HCT116 (cell line): Measurements from ENCODE around the gene ACAP3. TPM values are rescaled to one million over a fixed set of nuclear protein-coding genes. Genes with fewer than 3 reads are reported as not detected.

ENCODE experiments used
- ATAC-seq: fragments of 200-7000 bp; cut with Tn5 transposase; 2 replicates; pipeline ENCODE4 v1.9.1; 2020; ENCODE audit warnings: mild to moderate bottlenecking, moderate library complexity
- BruUV-seq: library from RNA; stranded (reverse); fragments of 400-500 nt; replicated peaks from 2 replicates; lab custom pipeline; 2021; lab: Mats Ljungman, UMichigan
- CTCF ChIA-PET: fragments of 300-600 bp; sonication (Branson Sonifier 250); formaldehyde crosslinking; loops from one replicate; lab custom pipeline; 2021; ENCODE audit warnings: antibody characterized with exemption; lab: Charles Lee
- POLR2A ChIA-PET: fragments of 300-600, 350-600 bp; sonication (Branson Sonifier 250); formaldehyde crosslinking; loops from one replicate; lab custom pipeline; 2021; ENCODE audit warnings: antibody characterized with exemption; lab: Charles Lee
- RAD21 ChIA-PET, 2 experiments: fragments of 300-600 bp; sonication (Branson Sonifier 250); formaldehyde crosslinking; loops; one replicate each; lab custom pipeline; 2023; ENCODE audit warnings: low total read pairs in 2 of 2; ENCODE audit not compliant: uncharacterized antibody in 2 of 2, unreplicated experiment in 2 of 2, low non-redundant PET in 1 of 2; lab: Charles Lee
- DNase-seq: peaks from one replicate; pipeline ENCODE4 v3.0.0-alpha.2; 2010; ENCODE audit warnings: low read depth, low spot score
- H2AFZ ChIP-seq: fragments of 200-600 bp; shearing (Covaris generic), sonication (generic); 2 replicates; pipeline ENCODE4 v1.6.1; 2017; ENCODE audit warnings: low read depth, mixed run types, mixed read lengths, antibody characterized with exemption, low read length; ENCODE audit not compliant: poor library complexity, severe bottlenecking
- H3K27ac ChIP-seq: 2 replicates; pipeline ENCODE4 v1.5.1; 2012; ENCODE audit warnings: low read depth, low read length
- H3K27me3 ChIP-seq: fragments of 200-600 bp; sonication (generic); 2 replicates; pipeline ENCODE4 v1.6.1; 2016; ENCODE audit warnings: mixed run types, low read length, mixed read lengths; ENCODE audit not compliant: insufficient read depth
- H3K36me3 ChIP-seq, 2 experiments: fragments of 200-500 bp in 1 of 2; fragments of 200-600 bp in 1 of 2; sonication (Bioruptor generic) in 1 of 2; sonication (generic) in 1 of 2; 2 replicates each; pipeline versions ENCODE4 v1.5.1 to v1.6.1; 2014 to 2016; ENCODE audit warnings: low read length in 2 of 2, inconsistent platforms in 1 of 2, mixed read lengths in 1 of 2, mixed run types in 1 of 2; ENCODE audit not compliant: insufficient read depth in 2 of 2, control insufficient read depth in 1 of 2
- H3K4me1 ChIP-seq, 2 experiments: fragments of 200-600 bp in 1 of 2; sonication (generic) in 1 of 2; 2 replicates each; pipeline versions ENCODE4 v1.5.1 to v1.6.1; 2012 to 2017; ENCODE audit warnings: low read length in 2 of 2, inconsistent platforms in 1 of 2, mild to moderate bottlenecking in 1 of 2, mixed read lengths in 1 of 2, mixed run types in 1 of 2, moderate library complexity in 1 of 2; ENCODE audit not compliant: insufficient read depth in 2 of 2, control insufficient read depth in 1 of 2
- H3K4me2 ChIP-seq: fragments of 200-600 bp; sonication (generic); 2 replicates; pipeline ENCODE4 v1.6.1; 2017; ENCODE audit warnings: mixed run types, low read length, mixed read lengths
- H3K4me3 ChIP-seq, 2 experiments: fragments of 200-600 bp in 1 of 2; sonication (generic) in 1 of 2; replicated peaks in 1 of 2; 2 replicates each; pipeline ENCODE4 v1.5.1; 2011 to 2016; ENCODE audit warnings: low read length in 2 of 2, control low read depth in 1 of 2, low read depth in 1 of 2, mild to moderate bottlenecking in 1 of 2, mixed read lengths in 1 of 2, mixed run types in 1 of 2
- H3K79me2 ChIP-seq: fragments of 200-600 bp; sonication (generic); 2 replicates; pipeline ENCODE4 v1.6.1; 2017; ENCODE audit warnings: mild to moderate bottlenecking, mixed run types, low read length, moderate library complexity, mixed read lengths; ENCODE audit not compliant: insufficient read depth
- H3K9ac ChIP-seq: fragments of 200-600 bp; sonication (generic); 2 replicates; pipeline ENCODE4 v1.6.1; 2016; ENCODE audit warnings: low read length, mixed read lengths
- H3K9me2 ChIP-seq: fragments of 200-600 bp; sonication (generic), shearing (Covaris generic); 2 replicates; pipeline ENCODE4 v1.6.1; 2017; ENCODE audit warnings: mixed run types, mild to moderate bottlenecking, moderate library complexity; ENCODE audit not compliant: insufficient read depth
- H3K9me3 ChIP-seq, 2 experiments: fragments of 200-500 bp in 1 of 2; fragments of 200-600 bp in 1 of 2; sonication (Bioruptor generic) in 1 of 2; sonication (generic) in 1 of 2; 2 replicates each; pipeline ENCODE4 v1.6.1; 2014 to 2017; ENCODE audit warnings: low read length in 2 of 2, mixed read lengths in 2 of 2, inconsistent platforms in 1 of 2, low read depth in 1 of 2, mild to moderate bottlenecking in 1 of 2, mixed run types in 1 of 2, moderate library complexity in 1 of 2; ENCODE audit not compliant: control insufficient read depth in 1 of 2, insufficient read depth in 1 of 2
- H4K20me1 ChIP-seq: fragments of 200-600 bp; sonication (generic), shearing (Covaris generic); 2 replicates; pipeline ENCODE4 v1.6.1; 2017; ENCODE audit warnings: mixed run types, mild to moderate bottlenecking, moderate library complexity; ENCODE audit not compliant: insufficient read depth
- CBX3 ChIP-seq: IDR thresholded peaks from 2 replicates; pipeline ENCODE4 v1.6.1; 2012; ENCODE audit warnings: low read depth
- FOSL1 ChIP-seq: IDR thresholded peaks from 2 replicates; pipeline ENCODE4 v1.6.1; 2012; ENCODE audit warnings: low read depth
- JUND ChIP-seq: IDR thresholded peaks from 2 replicates; pipeline ENCODE4 v1.6.1; 2012
- POLR2A ChIP-seq: IDR thresholded peaks from 2 replicates; pipeline ENCODE4 v1.7.0; 2011; ENCODE audit warnings: borderline replicate concordance; ENCODE audit not compliant: insufficient read depth, insufficient read length; ENCODE audit errors: extremely low read depth
- POLR2AphosphoS5 ChIP-seq: IDR thresholded peaks from 2 replicates; pipeline ENCODE4 v1.6.1; 2011; ENCODE audit warnings: mild to moderate bottlenecking, low read depth, low read length, moderate library complexity
- RAD21 ChIP-seq: IDR thresholded peaks from 2 replicates; pipeline ENCODE4 v1.6.1; 2012; ENCODE audit warnings: low read depth, mild to moderate bottlenecking
- SP1 ChIP-seq: IDR thresholded peaks from 2 replicates; pipeline ENCODE4 v1.6.1; 2012; ENCODE audit warnings: low read depth
- SRF ChIP-seq: IDR thresholded peaks from 2 replicates; pipeline ENCODE4 v1.6.1; 2012; ENCODE audit warnings: low read depth
- YY1 ChIP-seq: IDR thresholded peaks from 2 replicates; pipeline ENCODE4 v1.6.1; 2011; ENCODE audit warnings: low read length, low read depth, moderate library complexity, mild to moderate bottlenecking; ENCODE audit not compliant: insufficient replicate concordance; ENCODE audit errors: extremely low read depth
- ZFX ChIP-seq: fragments of 450-650 bp; IDR thresholded peaks from 2 replicates; pipeline ENCODE4 v1.6.1; 2017
- ZNF274 ChIP-seq: fragments of 200-500 bp; sonication (Bioruptor generic); IDR thresholded peaks from 2 replicates; pipeline ENCODE4 v1.6.1; 2014; ENCODE audit warnings: mild to moderate bottlenecking, low read depth, low read length, inconsistent platforms
- intact Hi-C: fragments of 100-400 bp; cut with micrococcal nuclease; formaldehyde crosslinking; loops from 2 replicates; pipeline ENCODE4 v1.10.0; 2022
- total RNA-seq: library from RNA; stranded (reverse); gene quantifications from one replicate; pipeline ENCODE4 v1.2.1, GENCODE V29; 2021; ENCODE audit not compliant: unreplicated experiment
- TF ChIP-seq, protein P1 (sequence below): IDR thresholded peaks from 2 replicates; pipeline ENCODE4 v1.6.1; 2012
- TF ChIP-seq, protein P2 (sequence below): IDR thresholded peaks from 2 replicates; pipeline ENCODE4 v1.6.1; 2012; ENCODE audit warnings: low read depth
- TF ChIP-seq, protein P3 (sequence below): IDR thresholded peaks from 2 replicates; pipeline ENCODE4 v1.6.1; 2011; ENCODE audit warnings: mild to moderate bottlenecking, low read length, moderate library complexity; ENCODE audit not compliant: insufficient replicate concordance; ENCODE audit errors: extremely low read depth
- TF ChIP-seq, protein P4 (sequence below), 3 experiments: fragments of 200-600 bp in 1 of 3; sonication (generic) in 1 of 3; IDR thresholded peaks in 2 of 3; conservative IDR thresholded peaks in 1 of 3; 2 replicates each; pipeline ENCODE4 v1.5.1; 2012 to 2017; ENCODE audit warnings: low read depth in 2 of 3, low read length in 2 of 3, antibody characterized with exemption in 1 of 3, borderline replicate concordance in 1 of 3, control low read depth in 1 of 3, mild to moderate bottlenecking in 1 of 3, mixed read lengths in 1 of 3, mixed run types in 1 of 3, moderate library complexity in 1 of 3; ENCODE audit not compliant: insufficient read depth in 1 of 3

Gene ACAP3
- total RNA-seq, 1 experiment from 2014 or later: 38.8 TPM

DNA sequence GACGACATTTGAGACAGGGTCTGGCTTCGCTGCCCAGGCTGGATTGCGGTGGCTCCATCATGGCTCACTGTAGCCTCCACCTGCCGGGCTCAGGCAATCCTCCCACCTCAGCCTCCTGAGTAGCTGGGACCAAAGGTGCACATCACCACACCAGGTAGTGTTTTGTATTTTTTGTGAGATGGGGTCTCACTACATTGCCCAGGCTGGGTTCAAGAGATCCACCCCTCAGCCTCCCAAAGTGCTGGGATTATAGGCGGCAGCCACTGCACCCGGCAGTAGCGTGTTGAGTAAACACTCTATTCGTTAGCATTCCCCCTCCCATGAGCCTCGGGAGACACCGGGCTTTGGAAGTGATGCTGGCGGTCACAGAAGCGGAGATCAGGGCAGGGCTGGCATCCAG is 54.4 kb downstream of the ACAP3 start:
- Histone ChIP-seq H3K4me2 (no peak overlapping the region), H3K4me1 (peaks cover 4 to 8% of the 10 kb centered on the region in 2 experiments; a peak in 3 of 4 replicates), H2AFZ (no peak overlapping the region), H3K9me3 (no peaks in the 10 kb centered on the region), H3K36me3 (peaks cover 11 to 24% of the 10 kb centered on the region in 2 experiments; a peak in 3 of 4 replicates), H3K27ac (no peak overlapping the region), H3K4me3 (no peak overlapping the region), H3K27me3 (no peaks in the 10 kb centered on the region), H3K9ac (no peak overlapping the region), H3K9me2 (no peaks in the 10 kb centered on the region), H3K79me2 (no peaks in the 10 kb centered on the region; the same call in 1 of the 2 replicates), H4K20me1 (no peaks in the 10 kb centered on the region)
- ATAC-seq (no peak), DNase-seq (no peak)
- TF ChIP-seq JUND: no peak
- TF ChIP-seq, protein P1, sequence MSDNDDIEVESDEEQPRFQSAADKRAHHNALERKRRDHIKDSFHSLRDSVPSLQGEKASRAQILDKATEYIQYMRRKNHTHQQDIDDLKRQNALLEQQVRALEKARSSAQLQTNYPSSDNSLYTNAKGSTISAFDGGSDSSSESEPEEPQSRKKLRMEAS: no peak
- TF ChIP-seq SRF: no peak
- TF ChIP-seq, protein P2, sequence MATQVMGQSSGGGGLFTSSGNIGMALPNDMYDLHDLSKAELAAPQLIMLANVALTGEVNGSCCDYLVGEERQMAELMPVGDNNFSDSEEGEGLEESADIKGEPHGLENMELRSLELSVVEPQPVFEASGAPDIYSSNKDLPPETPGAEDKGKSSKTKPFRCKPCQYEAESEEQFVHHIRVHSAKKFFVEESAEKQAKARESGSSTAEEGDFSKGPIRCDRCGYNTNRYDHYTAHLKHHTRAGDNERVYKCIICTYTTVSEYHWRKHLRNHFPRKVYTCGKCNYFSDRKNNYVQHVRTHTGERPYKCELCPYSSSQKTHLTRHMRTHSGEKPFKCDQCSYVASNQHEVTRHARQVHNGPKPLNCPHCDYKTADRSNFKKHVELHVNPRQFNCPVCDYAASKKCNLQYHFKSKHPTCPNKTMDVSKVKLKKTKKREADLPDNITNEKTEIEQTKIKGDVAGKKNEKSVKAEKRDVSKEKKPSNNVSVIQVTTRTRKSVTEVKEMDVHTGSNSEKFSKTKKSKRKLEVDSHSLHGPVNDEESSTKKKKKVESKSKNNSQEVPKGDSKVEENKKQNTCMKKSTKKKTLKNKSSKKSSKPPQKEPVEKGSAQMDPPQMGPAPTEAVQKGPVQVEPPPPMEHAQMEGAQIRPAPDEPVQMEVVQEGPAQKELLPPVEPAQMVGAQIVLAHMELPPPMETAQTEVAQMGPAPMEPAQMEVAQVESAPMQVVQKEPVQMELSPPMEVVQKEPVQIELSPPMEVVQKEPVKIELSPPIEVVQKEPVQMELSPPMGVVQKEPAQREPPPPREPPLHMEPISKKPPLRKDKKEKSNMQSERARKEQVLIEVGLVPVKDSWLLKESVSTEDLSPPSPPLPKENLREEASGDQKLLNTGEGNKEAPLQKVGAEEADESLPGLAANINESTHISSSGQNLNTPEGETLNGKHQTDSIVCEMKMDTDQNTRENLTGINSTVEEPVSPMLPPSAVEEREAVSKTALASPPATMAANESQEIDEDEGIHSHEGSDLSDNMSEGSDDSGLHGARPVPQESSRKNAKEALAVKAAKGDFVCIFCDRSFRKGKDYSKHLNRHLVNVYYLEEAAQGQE: no peak
- TF ChIP-seq, protein P3, sequence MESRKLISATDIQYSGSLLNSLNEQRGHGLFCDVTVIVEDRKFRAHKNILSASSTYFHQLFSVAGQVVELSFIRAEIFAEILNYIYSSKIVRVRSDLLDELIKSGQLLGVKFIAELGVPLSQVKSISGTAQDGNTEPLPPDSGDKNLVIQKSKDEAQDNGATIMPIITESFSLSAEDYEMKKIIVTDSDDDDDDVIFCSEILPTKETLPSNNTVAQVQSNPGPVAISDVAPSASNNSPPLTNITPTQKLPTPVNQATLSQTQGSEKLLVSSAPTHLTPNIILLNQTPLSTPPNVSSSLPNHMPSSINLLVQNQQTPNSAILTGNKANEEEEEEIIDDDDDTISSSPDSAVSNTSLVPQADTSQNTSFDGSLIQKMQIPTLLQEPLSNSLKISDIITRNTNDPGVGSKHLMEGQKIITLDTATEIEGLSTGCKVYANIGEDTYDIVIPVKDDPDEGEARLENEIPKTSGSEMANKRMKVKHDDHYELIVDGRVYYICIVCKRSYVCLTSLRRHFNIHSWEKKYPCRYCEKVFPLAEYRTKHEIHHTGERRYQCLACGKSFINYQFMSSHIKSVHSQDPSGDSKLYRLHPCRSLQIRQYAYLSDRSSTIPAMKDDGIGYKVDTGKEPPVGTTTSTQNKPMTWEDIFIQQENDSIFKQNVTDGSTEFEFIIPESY: no peak
- TF ChIP-seq POLR2AphosphoS5: no peak
- no peak for TF ChIP-seq CBX3
- TF ChIP-seq POLR2A: no peak
- TF ChIP-seq, protein P4, sequence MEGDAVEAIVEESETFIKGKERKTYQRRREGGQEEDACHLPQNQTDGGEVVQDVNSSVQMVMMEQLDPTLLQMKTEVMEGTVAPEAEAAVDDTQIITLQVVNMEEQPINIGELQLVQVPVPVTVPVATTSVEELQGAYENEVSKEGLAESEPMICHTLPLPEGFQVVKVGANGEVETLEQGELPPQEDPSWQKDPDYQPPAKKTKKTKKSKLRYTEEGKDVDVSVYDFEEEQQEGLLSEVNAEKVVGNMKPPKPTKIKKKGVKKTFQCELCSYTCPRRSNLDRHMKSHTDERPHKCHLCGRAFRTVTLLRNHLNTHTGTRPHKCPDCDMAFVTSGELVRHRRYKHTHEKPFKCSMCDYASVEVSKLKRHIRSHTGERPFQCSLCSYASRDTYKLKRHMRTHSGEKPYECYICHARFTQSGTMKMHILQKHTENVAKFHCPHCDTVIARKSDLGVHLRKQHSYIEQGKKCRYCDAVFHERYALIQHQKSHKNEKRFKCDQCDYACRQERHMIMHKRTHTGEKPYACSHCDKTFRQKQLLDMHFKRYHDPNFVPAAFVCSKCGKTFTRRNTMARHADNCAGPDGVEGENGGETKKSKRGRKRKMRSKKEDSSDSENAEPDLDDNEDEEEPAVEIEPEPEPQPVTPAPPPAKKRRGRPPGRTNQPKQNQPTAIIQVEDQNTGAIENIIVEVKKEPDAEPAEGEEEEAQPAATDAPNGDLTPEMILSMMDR (IDR thresholded peaks at IDR 0.05 in 2 of 3, conservative IDR thresholded peaks at IDR 0.05 in 1 of 3; ENCODE audit: borderline replicate concordance in 1 of 3, insufficient read depth in 1 of 3, low read depth in 2 of 3, low read length in 2 of 3): no peak
- TF ChIP-seq ZFX: no peak
- no peak for TF ChIP-seq FOSL1
- TF ChIP-seq SP1: no peak
- no peak for TF ChIP-seq YY1
- TF ChIP-seq ZNF274: no peak
- no peak for TF ChIP-seq RAD21
- no TSS peak for BruUV-seq
- intact Hi-C loops: no loop called here
- RAD21 ChIA-PET: no interaction called here
- CTCF ChIA-PET: no interaction called here
- POLR2A ChIA-PET: no interaction called here
